ENCODE data around the gene MFN1. TPM values are rescaled to one million over a fixed set of nuclear protein-coding genes. Genes with fewer than 3 reads are reported as not detected.

Gene MFN1
- total RNA-seq, 2 experiments from 2014 or later = 25.5 to 30.4 TPM

Other genes with a start within 250 kb of the MFN1 start
- 10 to 100 TPM; 22.3 to 23.9 TPM for gene PIK3CA, start 199.4 kb upstream of the MFN1 start, total RNA-seq
- 1 to 10 TPM in 1 of 2 experiments, under 1 TPM in 1; 0.87 to 1.2 TPM for gene KCNMB3, start 96.6 kb upstream of the MFN1 start, total RNA-seq
- 10 to 100 TPM; 36.3 to 40.6 TPM for gene ZNF639, start 24.7 kb upstream of the MFN1 start, total RNA-seq
- 10 to 100 TPM in 1 of 2 experiments, 1 to 10 TPM in 1; 6.7 to 10.3 TPM for gene GNB4, start 103.8 kb downstream of the MFN1 start, total RNA-seq
- gene ACTL6A, start 215.2 kb downstream of the MFN1 start, total RNA-seq = 10 to 100 TPM; 86.5 to 88.3 TPM